HepG2 (cell line): ENCODE measurements around the gene GALNTL6.

Source experiments
- SRSF1 ChIP-seq: fragments of 200-400 bp; formaldehyde crosslinking; optimal IDR thresholded peaks from 2 replicates; pipeline ENCODE3; 2017; ENCODE audit warnings: mild to moderate bottlenecking, low read depth, low read length, moderate library complexity
- ZSCAN30 ChIP-seq: sonication (generic); formaldehyde crosslinking; IDR thresholded peaks from 2 replicates; pipeline ENCODE4 v1.5.0; 2020; ENCODE audit warnings: mild to moderate bottlenecking, missing genetic modification reagents

GRCh38 chr4:173041482-173041881 lies 1228.3 kb downstream of the GALNTL6 start:
- TF ChIP-seq SRSF1 (no peak), ZSCAN30 (no peak)
